Smooth muscle cell (in vitro differentiated cells): ENCODE measurements around the gene DHRS2. TPM values are rescaled to one million over a fixed set of nuclear protein-coding genes. Genes with fewer than 3 reads are reported as not detected.

Source experiments
- DNase-seq: peaks from one replicate; lab custom pipeline; 2025; ENCODE audit not compliant: unreplicated experiment; lab: John Stamatoyannopoulos, UW
- H2AFZ ChIP-seq: fragments of 200-600 bp; sonication (generic); 2 replicates; pipeline ENCODE4 v1.6.0; 2016; ENCODE audit warnings: antibody characterized with exemption, low read depth, mild to moderate bottlenecking
- H3F3A ChIP-seq: fragments of 200-600 bp; sonication (generic); 2 replicates; pipeline ENCODE4 v1.6.0; 2017; ENCODE audit warnings: antibody characterized with exemption, low read depth
- H3K27ac ChIP-seq: fragments of 200-600 bp; sonication (generic); 2 replicates; pipeline ENCODE4 v1.5.1; 2016; ENCODE audit warnings: low read depth, mild to moderate bottlenecking
- H3K27me3 ChIP-seq: fragments of 200-600 bp; sonication (generic); 2 replicates; pipeline ENCODE4 v1.6.1; 2016; ENCODE audit warnings: low read depth, mild to moderate bottlenecking
- H3K36me3 ChIP-seq: fragments of 200-600 bp; sonication (generic); 2 replicates; pipeline ENCODE4 v1.5.1; 2016; ENCODE audit warnings: low read depth
- H3K4me1 ChIP-seq: fragments of 200-600 bp; sonication (generic); 2 replicates; pipeline ENCODE4 v1.5.1; 2016; ENCODE audit warnings: low read depth
- H3K4me2 ChIP-seq: fragments of 200-600 bp; sonication (generic); 2 replicates; pipeline ENCODE4 v1.6.0; 2016; ENCODE audit warnings: mild to moderate bottlenecking
- H3K4me3 ChIP-seq: fragments of 200-600 bp; sonication (generic); 2 replicates; pipeline ENCODE4 v1.5.1; 2016; ENCODE audit warnings: mild to moderate bottlenecking
- H3K79me2 ChIP-seq: fragments of 200-600 bp; sonication (generic); 2 replicates; pipeline ENCODE4 v1.6.0; 2016; ENCODE audit warnings: low read depth, mild to moderate bottlenecking
- H3K9ac ChIP-seq: fragments of 200-600 bp; sonication (generic); 2 replicates; pipeline ENCODE4 v1.6.0; 2016; ENCODE audit warnings: low read depth
- H3K9me3 ChIP-seq: fragments of 200-600 bp; sonication (generic); replicated peaks from 2 replicates; pipeline ENCODE4 v1.5.1; 2016; ENCODE audit warnings: low read depth
- H4K20me1 ChIP-seq: fragments of 200-600 bp; sonication (generic); 2 replicates; pipeline ENCODE4 v1.6.0; 2016; ENCODE audit warnings: low read depth
- CTCF ChIP-seq: fragments of 200-600 bp; sonication (generic); IDR thresholded peaks from 2 replicates; pipeline ENCODE4 v1.5.1; 2017; ENCODE audit warnings: borderline replicate concordance, mild to moderate bottlenecking, antibody characterized with exemption; ENCODE audit not compliant: insufficient read depth, poor library complexity, severe bottlenecking
- WGBS: methylation state at CpG from one replicate; pipeline ENCODE4 v1.1.7; 2016; ENCODE audit warnings: low lambda C conversion rate; 5-methylcytosine and 5-hydroxymethylcytosine counted together
- polyA plus RNA-seq: library from polyadenylated mRNA; unstranded; fragments of >200 nt; fragmentation: Nextera tagmentation; extraction: Ambion mirVana; gene quantifications from 2 replicates; pipeline ENCODE4 v1.2.1, GENCODE V29; 2016
- total RNA-seq: library from RNA; depleted of rRNA; stranded (reverse); fragments of >200 nt; gene quantifications from 2 replicates; pipeline ENCODE4 v1.2.3, GENCODE V29; 2014

Gene DHRS2
- total and polyA plus RNA-seq, 2 experiments from 2014 or later: 0.36 to 1.4 TPM

DNA sequence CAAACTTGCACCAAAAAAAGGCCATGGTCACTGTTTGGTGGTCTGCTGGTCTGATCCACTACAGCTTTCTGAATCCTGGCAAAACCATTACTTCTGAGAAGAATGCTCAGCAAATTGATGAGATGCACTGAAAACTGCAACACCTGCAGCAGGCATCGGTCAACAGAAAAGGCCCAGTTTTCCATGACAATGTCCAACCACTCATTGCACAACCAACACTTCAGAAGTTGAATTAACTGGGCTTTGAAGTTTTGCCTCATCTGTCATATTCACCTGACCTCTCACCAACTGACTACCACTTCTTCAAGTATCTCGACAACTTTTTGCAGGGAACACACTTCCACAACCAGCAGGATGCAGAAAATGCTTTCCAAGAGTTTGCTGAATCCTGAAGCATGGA lies 7.0 kb upstream of the DHRS2 start:
- no peak for TF ChIP-seq CTCF
- H3F3A ChIP-seq: no peaks in the 10 kb centered on the region
- H3K9me3 ChIP-seq: peaks cover 5% of the 10 kb centered on the region
- H3K27ac ChIP-seq: no peak overlapping the region
- H3K27me3 ChIP-seq: no peaks in the 10 kb centered on the region
- H3K4me3 ChIP-seq: no peak overlapping the region
- H3K9ac ChIP-seq: no peak overlapping the region
- WGBS: 57% methylated on average over 2 of the region's 2 CpGs
- H3K4me2 ChIP-seq: no peak overlapping the region
- no peak overlapping the region for H2AFZ ChIP-seq
- no peak for DNase-seq
- no peaks in the 10 kb centered on the region for H3K36me3 ChIP-seq
- no peaks in the 10 kb centered on the region for H4K20me1 ChIP-seq
- no peaks in the 10 kb centered on the region for H3K79me2 ChIP-seq
- peaks cover 4% of the 10 kb centered on the region for H3K4me1 ChIP-seq

GRCh38 chr14:23629832-23630396 lies 6.2 kb upstream of the DHRS2 start:
- Histone ChIP-seq H3K36me3 (no peaks in the 10 kb centered on the region), H3K4me3 (no peak overlapping the region)
- no peak for DNase-seq

GRCh38 chr14:23630687-23631086 lies 5.5 kb upstream of the DHRS2 start:
- Histone ChIP-seq H3K36me3 (no peaks in the 10 kb centered on the region), H3K27ac (no peak overlapping the region), H3K4me2 (no peak overlapping the region), H3K4me1 (peaks cover 4% of the 10 kb centered on the region), H3K9me3 (no peaks in the 10 kb centered on the region), H3K4me3 (no peak overlapping the region), H3F3A (no peaks in the 10 kb centered on the region), H4K20me1 (no peaks in the 10 kb centered on the region), H3K27me3 (no peaks in the 10 kb centered on the region), H3K9ac (no peak overlapping the region), H3K79me2 (no peaks in the 10 kb centered on the region), H2AFZ (no peak overlapping the region)
- whole genome bisulfite sequencing: 60% methylated on average over 1 of the region's 1 CpG
- no peak for TF ChIP-seq CTCF
- DNase-seq: no peak

More at GRCh38 chr14:23629832-23630396, 6.2 kb upstream of the DHRS2 start:
- TF ChIP-seq CTCF: no peak
- no peak overlapping the region for H3K4me2 ChIP-seq
- H3K27ac ChIP-seq: no peak overlapping the region
- no peaks in the 10 kb centered on the region for H3F3A ChIP-seq
- peaks cover 4% of the 10 kb centered on the region for H3K4me1 ChIP-seq
- no peaks in the 10 kb centered on the region for H3K79me2 ChIP-seq
- no peak overlapping the region for H2AFZ ChIP-seq
- H3K9me3 ChIP-seq: no peaks in the 10 kb centered on the region
- no peak overlapping the region for H3K9ac ChIP-seq
- no peaks in the 10 kb centered on the region for H4K20me1 ChIP-seq
- no peaks in the 10 kb centered on the region for H3K27me3 ChIP-seq

- Histone ChIP-seq H3K36me3 (no peaks in the 10 kb centered on the region), H3K9ac (no peak overlapping the region), H3K4me2 (no peak overlapping the region), H4K20me1 (no peaks in the 10 kb centered on the region), H3K9me3 (no peaks in the 10 kb centered on the region), H3K27ac (no peak overlapping the region), H3K4me3 (no peak overlapping the region), H3K79me2 (no peaks in the 10 kb centered on the region), H3F3A (no peaks in the 10 kb centered on the region), H3K4me1 (peaks cover 4% of the 10 kb centered on the region), H2AFZ (peak overlapping the region; percentile 74), H3K27me3 (no peaks in the 10 kb centered on the region)
- TF ChIP-seq CTCF: no peak
- no peak for DNase-seq
These were observed 4.9 kb upstream of the DHRS2 start for GRCh38 chr14:23631234-23631633.
